Large intestine (tissue), 3 donors: ENCODE data around the gene DDTL. TPM values are rescaled to one million over a fixed set of nuclear protein-coding genes. Genes with fewer than 3 reads are reported as not detected.
A peak's percentile ranks its signal among the peaks of the same experiment; 100 is the strongest.
"Not testable (repeated sequence)": the region's sequence is repeated elsewhere in the genome, so short reads cannot be mapped to it uniquely, and the experiment has no call there.

Experiments used
- DNase-seq, 2 donors: peaks; one replicate each; pipeline versions ENCODE4 v3.0.0 to v3.0.0-alpha.2; 2013
- H3K27ac ChIP-seq: one replicate; pipeline ENCODE4 v1.5.1; 2013; ENCODE audit warnings: low read length
- H3K27me3 ChIP-seq: 2 replicates; pipeline ENCODE4 v1.6.1; 2013; ENCODE audit warnings: low read length; ENCODE audit not compliant: control insufficient read depth, insufficient read depth
- H3K36me3 ChIP-seq: 2 replicates; pipeline ENCODE4 v1.6.1; 2013; ENCODE audit warnings: low read length; ENCODE audit not compliant: control insufficient read depth, insufficient read depth
- H3K4me1 ChIP-seq: one replicate; pipeline ENCODE4 v1.6.1; 2013; ENCODE audit warnings: low read length; ENCODE audit not compliant: control insufficient read depth, insufficient read depth
- H3K4me3 ChIP-seq: one replicate; pipeline ENCODE4 v1.5.1; 2013; ENCODE audit warnings: low read length
- H3K9me3 ChIP-seq: one replicate; pipeline ENCODE4 v1.6.1; 2013; ENCODE audit warnings: mild to moderate bottlenecking, low read depth, low read length, moderate library complexity; ENCODE audit not compliant: control insufficient read depth
- WGBS: methylation state at CpG from one replicate; pipeline ENCODE4 v1.1.5; 2013; ENCODE audit warnings: low lambda C conversion rate; ENCODE audit not compliant: insufficient coverage; 5-methylcytosine and 5-hydroxymethylcytosine counted together
- polyA plus RNA-seq: library from polyadenylated mRNA; unstranded; fragments of 120-200 nt; gene quantifications from one replicate; pipeline ENCODE4 v1.2.1, GENCODE V29; 2013

Gene DDTL
- polyA plus RNA-seq, 1 donor, result 11.2 TPM

DNA sequence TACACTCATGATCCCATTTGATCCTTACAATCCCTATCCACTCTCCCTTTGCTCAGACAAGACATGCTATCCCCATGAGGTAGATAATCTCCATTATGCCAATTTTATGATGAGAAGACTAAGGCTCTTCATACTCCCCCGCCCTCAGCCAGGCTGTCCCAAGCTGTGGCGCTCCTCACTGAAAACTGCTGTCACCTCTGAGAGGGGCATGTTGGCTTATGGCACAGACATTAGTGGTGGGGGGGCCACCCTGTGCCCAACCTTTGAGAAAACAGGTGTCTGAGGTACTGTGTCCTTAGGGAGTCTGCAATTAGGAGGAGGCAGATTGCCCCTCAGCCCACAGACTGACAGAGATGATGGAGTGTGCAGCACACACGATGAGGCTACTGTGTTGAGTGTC lies 2.4 kb downstream of the DDTL start:
- Histone ChIP-seq H3K9me3 (no peaks in the 10 kb centered on the region), H3K27me3 (no peaks in the 10 kb centered on the region), H3K27ac (no peak overlapping the region), H3K4me3 (no peak overlapping the region), H3K4me1 (no peaks in the 10 kb centered on the region), H3K36me3 (peaks cover 26% of the 10 kb centered on the region)
- DNase-seq, result no peak
- no CpG with 5 or more reads among the region's 3 CpGs for WGBS

DNA sequence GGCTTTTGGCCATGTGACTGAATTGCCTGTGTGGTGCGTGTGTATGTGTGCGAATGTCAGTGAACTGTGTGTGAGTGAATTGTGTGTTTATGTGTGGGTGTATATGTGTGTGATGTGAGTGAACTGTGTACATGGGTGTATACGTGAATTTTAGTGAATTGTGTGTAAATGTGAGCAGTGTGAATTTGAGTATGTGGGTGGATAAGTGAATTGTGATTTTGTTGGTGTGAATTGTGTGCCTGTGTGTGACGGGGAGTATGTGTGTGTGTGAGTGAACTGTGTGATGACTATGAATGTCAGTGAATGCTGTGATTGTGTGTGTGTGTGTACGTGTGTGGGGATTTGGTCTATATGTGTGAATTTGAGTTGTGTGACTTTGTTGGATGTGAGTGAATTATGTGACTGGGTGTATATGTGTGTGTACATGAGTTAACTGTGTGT lies 3.5 kb downstream of the DDTL start:
- no peaks in the 10 kb centered on the region for H3K9me3 ChIP-seq
- no peaks in the 10 kb centered on the region for H3K4me1 ChIP-seq
- no peak for DNase-seq
- WGBS, result 100% methylated on average over 1 of the region's 5 CpGs
- H3K27me3 ChIP-seq, result no peaks in the 10 kb centered on the region
- H3K36me3 ChIP-seq, result peaks cover 26% of the 10 kb centered on the region
- no peak overlapping the region for H3K27ac ChIP-seq
- no peak overlapping the region for H3K4me3 ChIP-seq

DNA sequence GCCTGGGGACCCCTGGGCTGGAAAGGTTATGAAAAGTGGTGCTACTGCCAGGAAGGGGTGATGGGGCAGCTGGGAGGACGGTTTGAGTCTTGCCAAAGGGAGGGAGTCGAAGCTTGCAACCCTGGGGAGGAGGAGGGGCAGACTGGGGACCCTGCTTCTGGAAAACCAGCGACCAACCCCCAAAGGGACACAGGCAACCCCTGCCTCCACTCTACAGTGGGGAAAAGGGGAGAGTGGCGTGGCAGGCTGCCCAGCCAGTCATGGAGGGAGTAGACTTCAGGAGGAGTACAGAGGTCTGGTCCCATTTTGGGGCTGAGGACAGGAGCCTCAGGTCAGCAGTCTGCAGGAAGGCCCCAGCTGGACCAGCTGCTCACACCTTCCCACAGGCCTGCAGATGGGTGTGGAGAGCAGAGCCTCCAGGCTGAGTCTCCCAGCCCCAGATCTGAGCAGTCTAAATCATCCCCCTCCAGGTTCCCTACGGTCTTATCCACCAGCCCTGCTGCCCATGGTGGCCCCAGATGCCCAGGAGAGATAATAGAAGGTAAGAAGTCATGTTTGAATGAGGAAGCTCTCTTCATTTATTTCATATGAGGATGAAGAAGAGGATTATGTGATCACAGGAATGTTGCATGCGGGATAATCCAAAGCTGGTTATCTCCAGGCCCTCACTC lies 4.3 kb downstream of the DDTL start:
- WGBS, result no CpG with 5 or more reads among the region's 6 CpGs
- Histone ChIP-seq H3K4me3 (no peak overlapping the region), H3K27me3 (no peaks in the 10 kb centered on the region), H3K9me3 (no peaks in the 10 kb centered on the region), H3K27ac (no peak overlapping the region), H3K36me3 (peaks cover 26% of the 10 kb centered on the region), H3K4me1 (no peaks in the 10 kb centered on the region)
- peak in 1 of 2 donors; percentile 2 for DNase-seq

DNA sequence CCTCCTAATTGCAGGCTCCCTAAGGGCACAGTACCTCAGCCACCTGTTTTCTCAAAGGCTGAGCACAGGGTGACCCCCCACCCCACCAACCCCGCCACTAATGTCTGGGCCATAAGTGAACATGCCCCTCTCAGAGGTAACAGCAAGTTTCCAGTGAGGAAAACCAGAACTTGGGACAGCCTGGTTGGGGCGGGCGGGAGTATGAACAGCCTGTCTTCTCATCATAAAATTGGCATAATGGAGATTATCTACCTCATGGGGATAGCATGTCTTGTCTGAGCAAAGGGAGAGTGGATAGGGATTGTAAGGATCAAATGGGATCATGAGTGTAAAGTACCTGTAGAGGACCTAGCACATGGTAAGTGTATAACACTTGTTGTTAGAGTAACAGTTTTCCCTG lies 5.2 kb downstream of the DDTL start:
- H3K4me3 ChIP-seq, H3K9me3 ChIP-seq, DNase-seq, H3K27ac ChIP-seq, H3K27me3 ChIP-seq, H3K4me1 ChIP-seq: not testable (repeated sequence)
- H3K36me3 ChIP-seq, result peaks cover 26% of the 10 kb centered on the region
- WGBS, result no CpG with 5 or more reads among the region's 3 CpGs

DNA sequence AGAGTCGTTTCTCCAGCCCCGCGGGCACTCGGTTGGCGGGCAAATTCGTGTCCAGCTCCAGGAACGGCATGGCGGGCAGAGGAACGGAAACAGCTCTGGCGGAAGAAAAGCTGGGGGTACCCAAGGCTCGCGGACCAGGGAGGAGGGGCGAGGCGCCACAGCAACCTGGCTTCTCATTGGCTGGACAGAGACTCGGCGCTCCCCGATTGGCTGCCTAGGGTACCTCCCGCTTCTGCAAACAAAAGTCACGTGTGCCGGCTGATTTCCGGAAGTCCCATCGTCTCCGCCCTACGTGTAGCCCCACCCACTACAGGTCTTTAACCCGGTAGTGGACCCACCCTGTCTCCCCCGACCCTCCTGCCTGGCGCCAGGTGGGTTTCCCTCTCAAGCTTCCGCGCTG lies 7.7 kb downstream of the DDTL start, which contains the start of gene DDT:
Gene DDT (minus strand): TSS at position 97 of the 400 bp plus-strand sequence. CDS start 27 bp downstream, at position 70.
- WGBS, result no CpG with 5 or more reads among the region's 29 CpGs
- not testable (repeated sequence) for H3K27me3 ChIP-seq, H3K4me3 ChIP-seq, H3K9me3 ChIP-seq, DNase-seq, H3K27ac ChIP-seq, H3K4me1 ChIP-seq
- H3K36me3 ChIP-seq, result peaks cover 22% of the 10 kb centered on the region

DNA sequence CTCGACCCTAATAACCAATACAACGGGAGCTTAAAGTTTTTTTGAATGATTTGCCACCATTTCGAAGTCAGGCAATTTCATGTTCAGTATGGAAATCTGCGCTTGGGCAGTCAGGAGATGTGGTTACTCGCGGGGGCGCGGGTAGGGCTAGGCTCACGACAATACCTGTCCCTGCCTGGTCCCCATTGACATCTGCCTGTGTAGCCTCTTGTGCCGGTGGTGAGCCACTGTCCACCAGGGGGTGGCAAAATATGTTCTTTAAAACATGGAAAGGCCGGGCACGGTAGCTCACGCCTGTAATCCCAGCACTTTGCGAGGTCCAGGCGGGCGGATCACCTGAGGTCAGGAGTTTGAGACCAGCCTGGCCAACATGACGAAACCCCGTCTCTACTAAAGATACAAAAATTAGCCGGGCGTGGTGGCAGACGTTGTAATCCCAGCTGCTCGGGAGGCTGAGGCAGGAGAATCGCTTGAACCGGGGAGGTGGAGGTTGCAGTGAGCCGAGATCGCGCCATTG lies 8.2 kb downstream of the DDTL start:
- WGBS, result no CpG with 5 or more reads among the region's 27 CpGs
- peaks cover 18% of the 10 kb centered on the region for H3K36me3 ChIP-seq
- H3K9me3 ChIP-seq, H3K27me3 ChIP-seq, H3K27ac ChIP-seq, H3K4me3 ChIP-seq, H3K4me1 ChIP-seq, DNase-seq: not testable (repeated sequence)

DNA sequence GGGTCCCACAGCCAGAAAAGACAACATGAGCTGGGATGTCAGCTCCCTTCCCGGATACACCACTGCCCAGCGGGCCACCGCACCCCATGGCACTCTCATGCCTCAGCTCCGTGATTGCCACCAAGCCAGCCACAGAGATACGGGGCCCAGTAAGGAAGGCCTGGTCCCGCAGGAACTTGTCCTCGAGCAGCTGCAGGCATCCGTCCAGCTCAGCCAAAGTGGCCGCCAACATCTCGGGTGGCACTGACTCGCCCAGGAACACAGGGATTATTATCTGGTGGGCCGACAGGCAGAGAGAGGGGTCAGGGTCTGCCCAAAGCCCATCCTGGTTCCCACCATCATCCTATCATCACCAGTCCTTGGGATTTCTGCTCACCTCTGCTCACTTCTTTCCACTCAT lies 10.6 kb downstream of the DDTL start:
- H3K27me3 ChIP-seq, H3K4me3 ChIP-seq, H3K36me3 ChIP-seq, H3K27ac ChIP-seq, H3K9me3 ChIP-seq, H3K4me1 ChIP-seq, DNase-seq: not testable (repeated sequence)
- WGBS, result no CpG with 5 or more reads among the region's 12 CpGs

DNA sequence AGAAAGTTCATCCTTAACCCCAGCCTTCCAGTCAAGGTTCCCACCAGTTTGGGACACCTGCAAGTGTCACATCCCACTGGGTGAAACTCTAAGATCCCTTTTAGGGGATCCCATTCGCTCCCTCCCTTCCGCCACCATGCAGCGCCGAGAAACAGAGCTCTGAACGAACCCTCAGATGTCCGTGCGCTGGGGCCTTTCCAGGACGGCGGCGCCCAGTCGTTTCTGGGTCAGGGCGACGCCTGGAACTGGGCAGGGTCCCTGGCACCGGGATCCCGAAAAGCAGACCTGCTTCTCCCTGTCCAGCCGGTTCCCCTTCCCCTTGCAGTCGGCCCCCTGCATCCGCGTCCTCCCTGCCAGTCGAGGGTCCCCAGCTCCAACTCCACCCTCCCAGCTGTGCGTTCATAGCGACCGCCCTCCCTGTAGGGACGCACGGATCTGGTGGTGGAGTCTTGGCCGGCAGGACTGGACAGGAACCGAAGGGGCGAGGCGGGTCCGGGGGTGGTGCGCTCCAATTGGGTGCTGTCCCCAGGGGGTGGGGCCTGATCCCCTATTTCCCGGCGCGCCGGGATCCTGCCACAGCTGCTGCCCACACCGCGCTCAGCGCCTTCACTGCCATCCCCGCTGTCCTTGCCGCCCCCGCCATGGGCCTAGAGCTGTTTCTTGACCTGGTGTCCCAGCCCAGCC lies 13.0 kb downstream of the DDTL start, which contains the start of gene GSTT2:
Gene GSTT2 (plus strand): TSS at position 578 of the 684 bp plus-strand sequence.
- H3K36me3 ChIP-seq, H3K27ac ChIP-seq, H3K27me3 ChIP-seq, H3K4me3 ChIP-seq, H3K4me1 ChIP-seq, DNase-seq, H3K9me3 ChIP-seq: not testable (repeated sequence)
- WGBS, result no CpG with 5 or more reads among the region's 41 CpGs

DNA sequence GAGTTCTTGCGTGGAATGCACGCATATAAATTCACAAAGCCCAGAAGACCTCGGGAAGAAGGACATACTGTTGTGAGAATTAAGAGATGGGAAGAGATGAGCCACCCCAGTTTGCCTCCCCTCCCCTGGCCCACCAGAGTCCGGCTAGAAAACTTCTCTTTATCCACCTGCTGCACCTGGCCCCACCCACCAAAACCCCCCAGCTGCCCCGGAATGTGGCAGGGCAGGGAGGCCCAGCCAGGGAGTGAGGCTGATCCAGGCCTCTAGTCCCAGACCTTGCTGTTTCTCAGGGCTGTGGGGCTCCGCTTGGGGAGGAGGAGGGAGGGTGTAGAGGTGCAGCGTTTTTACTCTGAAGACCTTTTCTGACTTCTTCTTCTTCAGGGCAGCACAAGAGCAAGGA lies 13.9 kb downstream of the DDTL start:
- not testable (repeated sequence) for H3K4me1 ChIP-seq, H3K36me3 ChIP-seq, H3K27me3 ChIP-seq, DNase-seq, H3K4me3 ChIP-seq, H3K9me3 ChIP-seq, H3K27ac ChIP-seq
- no CpG with 5 or more reads among the region's 7 CpGs for WGBS

DNA sequence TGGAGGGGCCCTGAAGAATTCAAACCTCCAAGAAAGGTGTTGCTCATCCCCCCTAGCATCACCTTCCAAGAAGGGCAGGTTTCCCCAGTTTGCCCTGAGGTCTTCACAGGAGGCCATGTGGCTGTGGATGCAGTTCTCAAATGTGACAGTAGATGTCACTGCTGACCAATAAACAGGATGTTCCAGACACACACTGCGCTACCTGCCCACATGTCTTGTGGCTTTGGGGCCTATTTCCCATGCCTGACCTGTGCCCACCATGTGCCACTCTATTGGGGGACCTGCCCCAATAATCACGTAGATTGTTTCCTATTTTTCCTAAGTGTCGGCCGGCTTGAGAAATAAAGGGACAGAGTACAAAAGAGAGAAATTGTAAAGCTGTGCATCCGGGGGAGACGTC lies 17.7 kb downstream of the DDTL start:
- WGBS, result no CpG with 5 or more reads among the region's 6 CpGs
- Histone ChIP-seq H3K4me1 (no peaks in the 10 kb centered on the region), H3K36me3 (no peaks in the 10 kb centered on the region), H3K4me3 (no peak overlapping the region), H3K27ac (no peak overlapping the region), H3K27me3 (no peaks in the 10 kb centered on the region), H3K9me3 (no peaks in the 10 kb centered on the region)
- DNase-seq, result no peak
